ENCODE data around the gene SPECC1.
"Not testable (repeated sequence)": the region's sequence is repeated elsewhere in the genome, so short reads cannot be mapped to it uniquely, and the experiment has no call there.

SPECC1 gene

DNA sequence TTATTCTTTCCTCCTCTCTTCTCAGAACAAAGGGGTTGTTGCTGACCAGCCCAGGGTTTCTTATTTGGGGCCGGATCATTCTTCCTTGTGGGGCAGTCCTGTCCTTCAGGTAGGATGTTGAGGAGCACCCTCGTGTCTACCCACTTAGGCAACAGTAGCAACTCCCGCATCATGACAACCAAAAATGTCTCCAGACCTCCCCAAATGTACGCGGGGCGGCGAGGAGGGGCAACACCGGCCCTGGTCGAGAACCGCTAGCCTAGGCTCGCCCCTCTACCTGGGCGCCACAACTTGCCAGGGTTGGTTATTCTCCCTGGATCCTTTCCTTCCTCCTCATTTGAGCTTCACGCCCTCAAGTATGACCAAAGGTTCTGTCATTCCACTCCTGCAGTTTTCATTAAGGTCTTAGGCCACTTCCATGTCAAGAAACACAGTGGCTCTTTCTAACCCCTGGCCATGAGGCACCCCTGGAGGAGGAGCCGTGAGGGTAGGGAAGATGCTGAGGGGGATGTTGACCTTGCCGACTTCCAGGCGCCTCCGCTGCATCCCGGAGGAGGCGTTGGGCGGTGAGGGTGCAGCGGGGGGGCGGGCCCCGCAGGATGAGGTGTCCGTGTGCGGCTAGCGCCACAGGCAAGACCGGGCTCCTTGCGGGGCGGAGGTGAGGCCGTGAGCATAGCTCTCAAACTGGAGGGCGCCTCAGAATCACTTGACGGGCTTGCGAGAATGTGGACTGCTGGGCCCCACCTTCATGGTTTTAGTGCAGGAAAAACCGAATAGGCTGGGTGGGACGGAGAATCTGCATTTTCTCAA lies 712 bp upstream of the SPECC1 start:
- in situ Hi-C loops (cut with MboI; ENCODE audit: low sequenced_read_pairs) = no loop called here

DNA sequence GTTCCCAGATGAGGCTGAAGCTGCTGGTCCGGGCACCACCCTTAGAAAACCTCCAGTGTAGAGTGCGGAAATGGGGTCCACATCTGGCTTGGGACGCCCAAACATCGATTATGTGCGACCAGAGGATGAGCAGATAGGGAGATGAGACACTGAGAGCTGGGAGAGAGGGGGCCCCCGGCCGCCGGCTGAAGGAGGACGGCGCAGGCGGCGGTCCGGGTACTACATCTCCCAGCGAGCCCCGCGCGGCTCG lies 182 bp upstream of the SPECC1 start:
- in situ Hi-C loops (cut with MboI; ENCODE audit: low sequenced_read_pairs) = no loop called here

DNA sequence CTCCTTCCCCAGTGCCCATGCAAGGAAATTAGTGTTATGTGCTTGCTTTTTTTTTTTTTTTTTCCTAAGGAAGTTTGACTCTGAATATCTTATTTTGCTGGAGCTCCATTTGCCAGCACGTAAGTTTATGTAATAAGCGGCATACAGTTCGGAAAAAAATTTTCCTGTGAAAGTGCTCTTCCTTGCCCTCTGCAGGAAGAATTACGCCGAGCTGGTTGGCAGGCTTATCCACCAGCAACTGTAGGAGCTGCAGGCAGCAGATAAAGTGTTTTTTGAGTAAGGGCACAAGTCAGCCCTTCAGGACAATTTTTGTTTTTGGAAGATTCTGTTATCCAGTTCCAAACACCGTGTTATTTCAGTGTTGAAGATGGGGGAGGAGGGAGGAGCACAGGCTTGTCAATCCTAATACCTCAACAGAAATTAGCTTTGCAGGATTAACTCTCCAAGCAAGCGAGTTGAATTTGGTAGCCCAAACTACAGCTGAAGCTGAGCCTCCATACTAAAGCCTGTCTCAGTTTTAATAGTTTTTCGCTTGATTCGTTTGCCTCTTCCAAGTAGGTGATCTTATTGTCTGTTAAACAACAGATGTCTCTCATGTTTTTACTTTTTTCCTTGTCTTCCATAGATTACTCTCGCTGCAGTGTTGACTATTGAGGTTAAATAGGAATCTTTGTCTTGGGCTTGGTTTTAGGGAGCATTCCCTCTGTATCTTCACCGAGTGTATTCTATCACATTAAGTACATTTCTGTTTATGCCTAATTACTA lies 1.1 kb downstream of the SPECC1 start:
- in situ Hi-C loops (cut with MboI; ENCODE audit: low sequenced_read_pairs) = no loop called here

DNA sequence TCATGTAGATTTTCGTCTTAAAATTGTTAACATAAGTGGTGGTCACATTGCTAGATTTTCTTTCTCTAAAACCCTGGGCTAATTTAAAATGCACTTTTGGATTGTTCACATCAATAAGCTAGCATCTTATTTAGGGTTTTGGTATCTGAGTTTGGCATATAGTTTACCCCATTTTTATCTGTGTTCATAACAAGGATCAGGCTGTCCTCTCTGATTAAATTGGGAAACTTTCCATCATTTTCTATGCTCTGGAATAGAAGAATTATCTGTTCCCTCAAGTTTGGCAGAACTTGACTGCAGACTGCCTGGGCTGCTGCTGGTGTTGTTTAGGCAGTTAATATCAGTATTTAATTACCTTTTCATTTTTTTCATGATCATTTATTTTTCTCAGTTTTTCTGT lies 1.8 kb downstream of the SPECC1 start:
- in situ Hi-C loops (cut with MboI; ENCODE audit: low sequenced_read_pairs) = no loop called here

DNA sequence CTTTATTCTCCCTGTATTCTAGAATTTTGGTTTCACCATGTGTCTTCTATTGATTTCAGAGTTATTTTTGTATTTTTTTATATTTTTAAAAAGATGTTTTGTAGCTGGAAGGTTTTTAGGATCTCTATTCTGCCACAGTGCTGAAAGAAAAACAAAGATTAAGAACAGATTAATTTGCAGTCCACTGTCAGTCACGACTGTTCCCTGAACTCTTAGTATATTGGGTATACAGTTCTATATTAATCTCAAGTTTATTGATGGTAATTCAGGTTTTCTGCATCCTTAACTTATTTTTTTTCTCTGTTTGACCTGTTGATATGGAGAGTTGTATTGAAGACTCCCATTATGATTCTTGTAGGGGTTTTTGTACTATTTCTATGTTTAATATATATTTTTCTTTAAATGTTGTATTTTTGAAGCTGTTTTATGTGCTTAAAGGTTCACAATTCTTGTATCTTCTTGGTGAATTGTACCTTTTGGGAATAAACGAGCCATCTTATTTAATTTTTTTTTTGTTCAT lies 2.9 kb downstream of the SPECC1 start:
- in situ Hi-C loops (cut with MboI; ENCODE audit: low sequenced_read_pairs) = no loop called here

DNA sequence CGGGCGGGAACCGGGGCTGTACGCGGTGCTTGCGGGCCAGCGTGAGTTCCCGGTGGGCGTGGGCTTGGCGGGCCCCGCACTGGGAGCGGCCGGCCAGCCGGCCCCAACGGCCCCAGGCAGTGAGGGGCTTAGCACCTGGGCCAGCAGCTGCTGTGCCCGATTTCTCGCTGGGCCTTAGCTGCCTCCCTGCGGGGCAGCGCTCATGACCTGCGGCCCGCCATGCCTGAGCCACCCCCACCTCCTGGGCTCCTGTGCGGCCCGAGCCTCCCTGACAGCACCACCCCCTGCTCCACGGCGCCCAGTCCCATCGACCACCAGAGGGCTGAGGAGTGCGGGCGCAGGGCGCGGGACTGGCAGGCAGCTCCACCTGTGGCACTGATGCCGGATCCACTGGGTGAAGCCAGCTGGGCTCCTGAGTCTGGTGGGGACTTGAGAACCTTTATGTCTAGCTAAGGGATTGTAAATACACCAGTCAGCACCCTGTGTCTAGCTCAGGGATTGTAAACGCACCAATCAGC lies 7.4 kb downstream of the SPECC1 start:
- in situ Hi-C loops (cut with MboI; ENCODE audit: low sequenced_read_pairs) = not testable (repeated sequence)

DNA sequence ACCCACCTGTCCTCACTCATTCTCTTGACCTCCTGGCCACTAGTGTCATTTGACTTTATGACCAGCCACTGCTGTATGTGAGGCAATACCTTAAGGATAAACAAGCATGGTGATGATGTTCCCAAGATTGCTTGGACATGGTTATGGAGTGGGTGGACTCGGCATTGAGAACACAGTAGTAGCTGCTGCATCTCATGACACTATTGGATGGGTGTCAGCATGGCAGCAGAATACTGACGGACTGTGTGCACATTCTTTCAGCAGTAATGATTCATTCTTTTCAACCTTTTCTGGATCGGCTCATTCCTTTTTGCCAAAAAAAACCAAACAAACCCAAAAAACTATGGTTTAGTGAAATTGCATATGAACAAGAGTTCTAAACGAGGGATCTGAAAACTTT lies 13.5 kb downstream of the SPECC1 start:
- in situ Hi-C loops (cut with MboI; ENCODE audit: low sequenced_read_pairs) = no loop called here

DNA sequence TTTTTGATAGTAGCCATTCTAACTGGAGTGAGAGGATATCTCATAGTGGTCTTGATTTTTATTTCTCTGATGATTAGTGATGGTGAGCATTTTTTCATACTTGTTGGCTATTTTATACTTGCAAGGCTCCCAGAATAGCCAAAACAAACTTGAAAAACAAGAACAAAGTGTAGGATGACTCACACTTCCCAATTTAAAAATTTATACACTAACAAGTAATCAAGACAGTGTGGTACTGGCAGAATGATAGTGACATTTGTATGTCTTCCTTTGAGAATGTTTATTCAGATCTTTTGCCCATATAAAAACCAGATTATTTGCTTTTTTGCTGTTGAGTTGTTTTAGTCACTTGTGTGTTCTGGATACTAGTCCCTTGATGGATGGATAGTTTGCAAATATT lies 17.8 kb downstream of the SPECC1 start:
- in situ Hi-C loops (cut with MboI; ENCODE audit: low sequenced_read_pairs) = no loop called here

DNA sequence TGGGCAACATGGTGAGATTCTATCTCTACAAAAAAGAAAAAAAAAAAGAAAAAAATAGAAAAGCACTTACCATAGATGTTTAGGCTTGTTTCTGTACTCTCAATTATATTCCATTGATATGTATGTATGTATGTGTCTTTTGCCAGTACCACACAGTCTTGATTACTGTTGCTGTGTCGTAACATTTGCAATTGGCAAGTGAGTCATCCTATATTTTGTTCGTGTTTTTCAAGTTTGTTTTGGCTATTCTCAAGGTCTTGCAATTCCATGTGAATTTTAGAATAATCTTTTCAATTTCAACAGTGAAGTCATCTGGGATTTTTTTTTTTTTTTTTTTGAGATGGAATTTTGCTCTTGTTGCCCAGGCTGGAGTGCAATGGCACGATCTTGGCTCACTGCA lies 19.3 kb downstream of the SPECC1 start:
- in situ Hi-C loops (cut with MboI; ENCODE audit: low sequenced_read_pairs) = no loop called here

DNA sequence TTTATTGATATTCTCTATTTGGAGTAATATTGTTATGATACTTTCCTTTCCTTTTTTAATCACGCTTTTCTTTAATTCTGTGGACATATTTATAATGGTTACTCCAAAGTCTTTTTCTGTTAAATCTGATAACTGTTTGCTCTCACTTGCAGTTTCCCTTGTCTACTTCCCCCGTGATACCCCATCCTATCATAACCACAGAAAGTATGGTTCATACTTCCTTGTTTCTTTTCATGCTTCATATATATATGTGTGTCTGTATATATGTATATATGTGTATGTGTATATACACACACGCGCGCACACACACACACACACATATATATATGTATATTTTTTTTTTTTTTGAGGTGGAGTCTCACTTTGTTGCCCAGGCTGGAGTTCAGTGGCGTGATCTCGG lies 23.5 kb downstream of the SPECC1 start:
- in situ Hi-C loops (cut with MboI; ENCODE audit: low sequenced_read_pairs) = no loop called here

DNA sequence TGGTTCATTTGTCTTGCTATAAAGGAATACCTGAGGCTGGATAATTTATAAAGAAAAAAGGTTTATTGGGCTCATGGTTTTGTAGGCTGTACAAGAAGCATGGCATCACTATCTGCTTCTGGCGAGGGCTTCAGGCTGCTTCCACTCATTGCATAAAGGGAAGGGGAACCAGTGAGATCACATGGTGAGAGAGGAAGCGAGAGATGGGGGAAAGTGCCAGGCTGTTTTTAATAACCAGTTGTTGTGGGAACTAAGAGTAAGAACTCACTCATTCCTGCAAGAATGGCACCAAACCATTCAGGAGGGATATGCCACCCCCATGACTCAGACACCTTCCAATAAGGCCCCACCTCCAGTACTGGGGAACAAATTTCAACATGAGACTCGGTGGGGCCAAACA lies 24.3 kb downstream of the SPECC1 start:
- in situ Hi-C loops (cut with MboI; ENCODE audit: low sequenced_read_pairs) = no loop called here

DNA sequence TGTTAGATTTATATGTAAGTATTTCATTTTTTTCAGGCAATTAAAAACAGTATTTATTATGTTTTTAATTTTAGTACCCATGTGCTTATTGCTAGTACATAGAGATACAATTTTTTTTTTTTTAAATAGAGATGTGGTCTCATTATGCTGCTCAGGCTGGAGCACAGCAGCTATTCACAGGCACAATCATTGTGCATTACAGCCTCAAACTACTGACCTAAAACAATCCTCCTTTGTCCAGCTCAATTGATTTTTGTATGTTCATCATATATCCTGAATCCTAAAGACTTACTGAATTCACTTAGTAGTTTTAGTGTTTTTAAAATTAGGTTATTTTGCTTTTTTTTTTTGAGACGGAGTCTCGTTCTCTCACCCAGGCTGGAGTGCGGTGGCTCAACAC lies 26.3 kb downstream of the SPECC1 start:
- in situ Hi-C loops (cut with MboI; ENCODE audit: low sequenced_read_pairs) = no loop called here

DNA sequence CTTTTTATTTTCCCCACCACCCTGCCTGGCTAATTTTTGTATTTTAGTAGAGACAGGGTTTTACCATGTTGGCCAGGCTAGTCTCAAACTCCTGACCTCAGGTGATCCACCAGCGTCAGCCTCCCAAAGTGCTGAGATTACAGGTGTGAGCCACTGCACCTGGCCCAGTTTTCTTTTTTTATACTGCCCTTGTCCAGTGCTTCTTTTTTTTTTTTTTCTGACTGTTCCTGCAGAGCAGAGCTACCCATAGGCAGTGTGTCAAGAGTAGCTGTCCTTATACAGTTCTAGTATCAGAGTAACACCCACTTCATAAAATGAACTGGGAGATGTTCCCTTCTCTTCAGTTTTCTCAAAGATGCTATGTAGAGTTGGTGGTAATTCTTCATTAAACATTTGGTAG lies 28.1 kb downstream of the SPECC1 start:
- in situ Hi-C loops (cut with MboI; ENCODE audit: low sequenced_read_pairs) = not testable (repeated sequence)

DNA sequence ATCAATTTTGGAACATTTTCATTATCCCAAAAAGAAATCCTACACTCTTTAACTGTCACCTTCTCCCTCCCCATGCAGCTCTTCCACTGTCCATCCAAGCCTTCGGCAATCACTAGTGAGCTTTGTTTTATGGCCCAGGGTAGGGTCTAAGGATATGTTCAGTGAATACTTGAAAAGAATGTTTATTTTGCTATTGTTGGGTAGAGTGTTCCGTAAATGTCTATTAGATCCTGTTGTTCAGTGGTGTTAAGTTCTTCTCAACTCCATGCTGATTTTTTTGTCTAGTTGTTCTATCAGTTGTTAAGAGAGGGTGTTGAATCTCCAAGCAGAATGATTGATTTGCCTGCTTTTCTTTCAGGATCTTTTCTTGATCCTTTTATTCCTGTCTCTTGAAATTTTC lies 29.9 kb downstream of the SPECC1 start:
- in situ Hi-C loops (cut with MboI; ENCODE audit: low sequenced_read_pairs) = no loop called here

DNA sequence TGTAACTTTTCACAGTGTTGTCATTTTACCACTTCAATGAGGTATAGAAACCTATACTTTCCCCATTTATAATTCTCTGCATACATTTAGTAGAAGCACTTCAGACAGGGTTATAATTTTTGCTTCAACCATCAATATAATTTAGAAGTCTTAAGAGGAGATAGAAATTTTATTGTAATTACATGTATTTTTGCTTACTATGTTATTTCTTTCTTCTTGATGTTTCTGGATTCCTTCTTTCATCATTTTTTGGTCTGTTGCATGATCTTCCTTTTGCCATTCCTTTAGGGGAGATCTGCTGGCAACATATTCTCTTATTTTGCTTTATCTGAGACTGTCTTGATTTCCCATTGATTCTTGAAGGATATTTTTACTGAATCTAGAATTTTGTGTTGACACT lies 31.1 kb downstream of the SPECC1 start:
- in situ Hi-C loops (cut with MboI; ENCODE audit: low sequenced_read_pairs) = no loop called here

DNA sequence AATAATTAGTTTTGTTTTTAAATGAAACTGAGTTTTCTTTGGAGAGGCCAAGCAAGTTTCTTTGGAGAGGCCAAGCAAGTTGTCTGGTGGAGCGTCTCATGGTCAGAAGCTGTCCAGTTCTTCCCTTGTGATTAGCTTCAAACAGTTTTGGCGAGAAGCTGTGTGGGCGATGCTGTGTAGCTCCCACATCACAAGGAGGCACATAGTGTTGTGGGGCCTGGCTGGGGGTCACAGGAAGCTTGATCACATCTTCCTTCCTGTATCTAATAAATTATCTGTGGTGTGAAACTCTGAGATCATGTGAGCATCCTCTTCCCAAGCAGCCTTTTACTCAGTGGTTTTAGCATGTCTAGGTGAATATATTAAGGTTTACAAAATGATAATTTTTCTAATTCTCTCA lies 33.9 kb downstream of the SPECC1 start:
- in situ Hi-C loops (cut with MboI; ENCODE audit: low sequenced_read_pairs) = no loop called here

DNA sequence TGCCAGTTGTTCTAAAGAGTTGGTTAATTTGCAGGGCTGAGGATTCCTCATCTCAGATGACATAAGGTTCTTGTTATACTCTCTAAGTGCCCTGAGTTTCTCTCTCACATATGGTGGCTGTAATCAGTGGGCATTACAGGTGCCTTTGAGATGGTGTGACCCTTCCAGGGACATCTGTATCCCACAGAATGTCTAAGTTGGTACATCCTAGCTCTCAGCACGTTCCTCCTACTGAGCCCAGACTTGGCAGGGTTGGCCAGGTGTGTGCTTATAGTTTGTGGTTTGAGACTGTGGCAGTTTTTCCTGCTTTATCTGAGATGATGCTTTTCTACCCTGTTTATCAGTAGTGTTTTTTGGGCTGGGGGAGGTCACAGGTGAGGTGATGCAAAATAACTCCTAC lies 36.3 kb downstream of the SPECC1 start:
- in situ Hi-C loops (cut with MboI; ENCODE audit: low sequenced_read_pairs) = no loop called here

DNA sequence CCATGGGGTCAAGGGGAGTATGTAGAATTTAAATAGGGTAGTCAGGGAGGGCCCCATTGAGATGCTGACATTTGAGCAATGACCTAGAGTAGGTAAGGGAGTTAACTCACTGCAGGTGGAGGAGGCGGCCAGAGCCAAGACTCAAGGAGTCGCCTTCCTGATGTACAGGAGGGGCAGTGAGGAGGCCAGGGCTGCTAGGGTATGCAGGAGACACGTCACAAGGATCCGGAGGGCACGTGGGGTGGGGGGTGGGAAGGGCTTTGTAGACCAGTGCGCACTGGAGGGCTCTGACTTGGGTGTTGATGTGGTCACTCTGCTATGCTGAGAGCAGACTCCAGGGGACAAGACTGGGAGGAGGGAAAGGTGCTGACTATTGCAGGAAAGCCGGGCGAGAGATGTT lies 37.5 kb downstream of the SPECC1 start:
- in situ Hi-C loops (cut with MboI; ENCODE audit: low sequenced_read_pairs) = no loop called here

DNA sequence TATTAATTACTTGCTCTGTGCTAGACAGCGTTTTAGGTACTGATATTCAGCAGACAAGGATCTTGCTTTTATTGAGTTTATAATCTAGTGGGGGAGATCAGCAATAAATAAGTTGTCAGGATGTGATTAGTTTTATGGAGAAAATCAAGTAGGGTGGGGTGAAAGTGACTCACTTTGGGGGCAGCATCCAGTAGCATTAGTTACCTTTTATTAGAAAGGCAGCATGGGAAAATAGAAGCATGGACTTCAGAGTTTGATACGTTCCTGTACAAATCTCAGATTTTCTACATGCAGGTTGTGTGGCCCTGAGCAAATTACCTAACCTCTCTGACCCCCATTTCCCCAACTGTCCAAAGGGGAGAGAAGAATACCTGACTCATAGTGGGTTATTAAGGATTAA lies 42.5 kb downstream of the SPECC1 start:
- in situ Hi-C loops (cut with MboI; ENCODE audit: low sequenced_read_pairs) = no loop called here

DNA sequence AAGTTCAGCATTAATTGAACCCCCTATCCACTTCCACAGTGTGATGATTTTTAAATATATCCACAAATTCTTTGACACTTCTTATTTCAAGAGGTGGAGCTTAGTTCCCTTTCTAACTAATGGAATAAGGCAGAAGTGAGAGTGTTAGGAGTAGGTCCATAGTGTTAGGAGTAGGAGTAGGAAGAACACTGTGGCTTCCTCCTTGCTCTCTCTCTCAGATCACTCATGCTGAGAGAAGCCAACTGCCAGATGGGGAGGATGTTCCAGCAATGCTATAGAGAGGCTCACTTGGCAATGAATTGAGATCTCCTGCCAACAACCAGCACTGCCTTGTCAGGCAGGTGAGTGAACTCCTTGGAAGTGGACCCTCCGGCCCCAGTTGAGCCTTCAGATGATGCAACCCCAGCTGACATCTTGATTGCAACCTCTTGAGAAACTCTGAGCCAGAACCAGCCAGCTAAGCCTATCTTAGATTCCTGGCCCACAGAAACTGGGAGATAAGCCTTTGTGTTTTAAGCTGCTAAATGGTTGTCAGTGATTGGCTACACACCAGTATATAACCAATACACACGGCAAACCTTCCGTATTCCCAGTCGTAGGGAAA lies 44.3 kb downstream of the SPECC1 start:
- in situ Hi-C loops (cut with MboI; ENCODE audit: low sequenced_read_pairs) = no loop called here

DNA sequence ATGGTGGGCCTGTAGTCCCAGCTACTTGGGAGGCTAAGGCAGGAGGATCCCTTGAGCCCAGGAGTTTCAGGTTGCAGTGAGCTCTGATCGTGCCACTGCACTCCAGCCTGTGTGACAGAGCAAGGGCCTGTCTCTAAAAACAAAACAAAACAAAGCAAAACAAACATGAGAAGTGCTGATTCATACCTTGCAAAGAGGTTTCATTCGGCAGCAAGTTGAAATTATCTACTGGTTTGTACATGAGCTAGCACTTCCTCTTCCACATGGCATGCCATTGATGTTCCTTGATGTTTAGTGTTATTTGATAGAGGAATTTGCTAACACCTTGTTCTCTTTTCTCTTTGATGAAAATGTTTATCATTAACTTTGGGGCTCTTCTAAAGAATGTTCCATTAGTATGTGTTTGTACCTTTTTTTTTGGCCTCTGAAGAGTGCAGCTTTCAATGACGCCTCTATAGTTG lies 50.6 kb downstream of the SPECC1 start:
- in situ Hi-C loops (cut with MboI; ENCODE audit: low sequenced_read_pairs) = no loop called here
